ENCODE data around the gene RASAL2. TPM values are rescaled to one million over a fixed set of nuclear protein-coding genes. Genes with fewer than 3 reads are reported as not detected.

Gene RASAL2
- total RNA-seq, 3 donors from 2014 or later: 13.0 to 17.5 (median 14.2) TPM

DNA sequence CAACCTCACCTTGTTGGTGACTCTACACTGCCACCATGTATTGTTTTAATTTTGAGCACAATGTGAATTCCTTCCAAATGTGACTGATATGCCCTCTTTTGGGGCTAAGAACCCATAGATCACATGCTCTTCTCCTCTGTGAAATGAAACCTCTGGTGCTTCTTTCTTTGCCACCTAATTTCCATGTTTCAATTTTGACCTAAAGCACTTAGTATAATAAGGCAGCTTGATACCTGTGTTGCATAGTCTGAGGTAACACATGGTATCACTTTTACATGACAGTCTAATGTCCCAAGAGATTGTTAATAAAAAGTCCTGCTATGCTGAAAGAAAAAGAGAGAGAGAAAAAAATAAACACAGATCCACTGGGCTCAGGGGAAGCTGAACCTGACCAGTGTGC lies 378.6 kb downstream of the RASAL2 start:
- intact Hi-C loops (cut with DNase I, micrococcal nuclease): no loop called here
- no peak overlapping the region for H3K4me3 ChIP-seq
- DNase-seq (no peak), ATAC-seq (no peak)
- H3K36me3 ChIP-seq (ENCODE audit: low read depth): no peaks in the 10 kb centered on the region
- no peaks in the 10 kb centered on the region for H3K9me3 ChIP-seq
- no peaks in the 10 kb centered on the region for H3K4me1 ChIP-seq (ENCODE audit: low read depth)
- TF ChIP-seq, protein P1, sequence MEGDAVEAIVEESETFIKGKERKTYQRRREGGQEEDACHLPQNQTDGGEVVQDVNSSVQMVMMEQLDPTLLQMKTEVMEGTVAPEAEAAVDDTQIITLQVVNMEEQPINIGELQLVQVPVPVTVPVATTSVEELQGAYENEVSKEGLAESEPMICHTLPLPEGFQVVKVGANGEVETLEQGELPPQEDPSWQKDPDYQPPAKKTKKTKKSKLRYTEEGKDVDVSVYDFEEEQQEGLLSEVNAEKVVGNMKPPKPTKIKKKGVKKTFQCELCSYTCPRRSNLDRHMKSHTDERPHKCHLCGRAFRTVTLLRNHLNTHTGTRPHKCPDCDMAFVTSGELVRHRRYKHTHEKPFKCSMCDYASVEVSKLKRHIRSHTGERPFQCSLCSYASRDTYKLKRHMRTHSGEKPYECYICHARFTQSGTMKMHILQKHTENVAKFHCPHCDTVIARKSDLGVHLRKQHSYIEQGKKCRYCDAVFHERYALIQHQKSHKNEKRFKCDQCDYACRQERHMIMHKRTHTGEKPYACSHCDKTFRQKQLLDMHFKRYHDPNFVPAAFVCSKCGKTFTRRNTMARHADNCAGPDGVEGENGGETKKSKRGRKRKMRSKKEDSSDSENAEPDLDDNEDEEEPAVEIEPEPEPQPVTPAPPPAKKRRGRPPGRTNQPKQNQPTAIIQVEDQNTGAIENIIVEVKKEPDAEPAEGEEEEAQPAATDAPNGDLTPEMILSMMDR (IDR thresholded peaks at IDR 0.05): no peak

DNA sequence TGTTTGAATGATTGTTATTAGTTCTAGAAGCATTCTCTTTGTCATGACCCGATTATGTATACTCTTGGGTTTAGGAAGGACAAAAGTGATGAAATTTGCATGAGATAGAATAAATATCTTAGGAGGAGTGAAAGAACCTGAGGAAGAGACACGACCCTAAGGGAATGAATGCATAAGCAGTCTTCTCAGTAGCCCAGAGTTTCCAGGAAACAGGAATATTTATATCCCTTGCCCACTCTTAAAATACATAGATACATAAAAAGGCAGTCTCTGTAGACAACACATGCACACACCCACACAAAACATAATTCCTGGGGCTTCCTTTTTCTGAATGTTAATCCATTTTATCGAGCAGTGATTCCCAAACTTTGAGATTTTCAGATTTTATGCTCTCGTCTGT lies 383.5 kb downstream of the RASAL2 start:
- intact Hi-C loops (cut with DNase I, micrococcal nuclease): no loop called here
- Histone ChIP-seq H3K36me3 (ENCODE audit: low read depth) (no peaks in the 10 kb centered on the region), H3K4me3 (no peak overlapping the region), H3K4me1 (ENCODE audit: low read depth) (no peaks in the 10 kb centered on the region), H3K9me3 (no peaks in the 10 kb centered on the region)
- ATAC-seq: no peak
- TF ChIP-seq, protein P1 (IDR thresholded peaks at IDR 0.05): no peak
- no peak for DNase-seq

DNA sequence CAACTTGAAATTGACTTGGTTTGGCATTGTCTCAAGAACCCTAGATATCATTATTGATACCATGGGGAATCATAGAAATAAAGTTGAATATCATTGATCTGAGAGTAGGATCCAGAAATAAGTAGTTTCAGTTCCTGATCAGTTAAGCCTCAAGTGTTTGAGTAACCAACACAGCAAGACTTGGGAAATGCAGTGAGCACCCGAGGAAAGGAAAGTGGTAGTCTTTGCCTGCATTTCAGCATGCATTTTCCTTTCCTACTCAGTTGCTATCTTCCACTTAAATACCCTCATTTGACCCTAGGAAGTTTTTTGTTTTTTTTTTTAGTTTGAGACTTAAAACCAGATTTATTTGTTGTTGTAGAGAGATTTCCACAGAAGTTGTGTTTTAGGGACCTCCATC lies 383.9 kb downstream of the RASAL2 start:
- TF ChIP-seq, protein P1 (IDR thresholded peaks at IDR 0.05): no peak
- intact Hi-C loops (cut with DNase I, micrococcal nuclease): no loop called here
- DNase-seq (no peak), ATAC-seq (no peak)
- no peaks in the 10 kb centered on the region for H3K4me1 ChIP-seq (ENCODE audit: low read depth)
- H3K36me3 ChIP-seq (ENCODE audit: low read depth): no peaks in the 10 kb centered on the region
- H3K4me3 ChIP-seq: no peak overlapping the region
- no peaks in the 10 kb centered on the region for H3K9me3 ChIP-seq

DNA sequence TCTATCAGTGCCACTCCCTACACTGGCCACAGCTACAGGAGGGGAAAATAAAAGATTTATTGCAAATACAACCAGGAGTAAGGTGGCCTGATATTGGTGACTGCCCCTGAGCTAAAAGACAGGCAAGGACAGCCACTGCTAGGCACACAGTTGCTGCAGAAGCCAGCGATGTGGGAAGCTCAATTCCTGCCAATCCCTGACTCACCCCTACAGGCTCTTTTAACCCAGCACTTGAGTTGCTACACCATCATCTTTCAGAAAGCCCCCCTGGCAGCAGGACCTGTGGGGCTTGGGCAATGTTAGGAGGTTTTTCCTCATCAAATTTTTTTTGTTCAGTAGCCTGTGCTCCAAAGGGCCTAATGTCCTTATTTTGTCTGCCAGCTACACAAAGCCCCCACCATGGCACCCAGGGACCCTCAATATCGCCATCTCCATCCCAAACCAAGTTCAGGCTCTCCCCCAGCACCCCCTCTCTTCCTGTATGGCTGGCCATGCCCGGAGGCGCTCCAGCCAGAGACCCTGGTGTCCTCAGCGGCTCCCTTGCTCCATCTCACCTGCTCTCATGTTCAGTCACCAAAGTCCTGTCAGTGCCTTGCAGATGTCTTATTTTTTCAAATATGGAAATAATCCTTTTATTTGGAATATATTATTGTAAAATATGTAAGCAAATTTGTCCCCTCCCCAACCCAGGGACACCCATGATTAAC lies 389.5 kb downstream of the RASAL2 start:
- DNase-seq (no peak), ATAC-seq (no peak)
- no peaks in the 10 kb centered on the region for H3K4me1 ChIP-seq (ENCODE audit: low read depth)
- H3K9me3 ChIP-seq: no peaks in the 10 kb centered on the region
- no peak overlapping the region for H3K4me3 ChIP-seq
- no peaks in the 10 kb centered on the region for H3K36me3 ChIP-seq (ENCODE audit: low read depth)
- TF ChIP-seq, protein P1 (IDR thresholded peaks at IDR 0.05): no peak
- intact Hi-C loops (cut with DNase I, micrococcal nuclease): no loop called here

DNA sequence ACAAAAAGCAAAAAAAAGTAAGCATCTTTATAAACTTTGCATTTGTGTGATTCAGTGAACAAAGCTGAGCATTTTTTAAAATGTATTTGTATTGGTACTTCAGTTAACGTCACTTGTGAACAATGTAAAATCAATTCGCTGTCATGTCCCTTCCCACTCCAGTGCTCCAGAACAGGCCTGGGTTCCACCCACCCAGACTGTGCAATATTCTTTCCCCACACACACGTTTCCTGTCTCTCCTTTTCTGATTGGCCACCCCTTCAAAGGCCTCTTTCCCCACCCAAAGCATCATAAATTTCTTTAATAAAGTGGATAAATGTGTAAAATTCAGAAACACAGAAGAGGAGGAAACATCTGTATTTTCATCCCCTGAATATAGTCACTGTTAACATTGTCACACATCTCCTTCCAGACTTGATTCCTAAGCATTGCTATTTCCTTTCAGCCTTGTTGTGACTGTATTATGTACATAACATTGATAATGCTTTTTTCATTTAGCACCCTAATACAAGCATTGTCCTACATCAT lies 390.9 kb downstream of the RASAL2 start:
- H3K36me3 ChIP-seq (ENCODE audit: low read depth): no peaks in the 10 kb centered on the region
- H3K9me3 ChIP-seq: no peaks in the 10 kb centered on the region
- TF ChIP-seq, protein P1 (IDR thresholded peaks at IDR 0.05): no peak
- ATAC-seq (no peak), DNase-seq (no peak)
- intact Hi-C loops (cut with DNase I, micrococcal nuclease): no loop called here
- H3K4me3 ChIP-seq: no peak overlapping the region
- no peaks in the 10 kb centered on the region for H3K4me1 ChIP-seq (ENCODE audit: low read depth)
